PC-9 (cell line): ENCODE data around the gene SOSTDC1. TPM values are rescaled to one million over a fixed set of nuclear protein-coding genes. Genes with fewer than 3 reads are reported as not detected.
A peak's percentile ranks its signal among the peaks of the same experiment; 100 is the strongest.
"Not testable (repeated sequence)": the region's sequence is repeated elsewhere in the genome, so short reads cannot be mapped to it uniquely, and the experiment has no call there.

Experiments
- BruUV-seq: library from RNA; stranded (reverse); fragments of 400-500 nt; replicated peaks from 2 replicates; lab custom pipeline; 2021; lab: Mats Ljungman, UMichigan
- CTCF ChIA-PET: fragments of 300-600 bp; sonication (Branson Sonifier 250); formaldehyde crosslinking; loops from one replicate; lab custom pipeline; 2022; ENCODE audit warnings: antibody characterized with exemption; lab: Charles Lee
- POLR2A ChIA-PET: fragments of 300-600 bp; sonication (Branson Sonifier 250); formaldehyde crosslinking; loops from one replicate; lab custom pipeline; 2022; ENCODE audit warnings: antibody characterized with exemption; ENCODE audit not compliant: unreplicated experiment; lab: Charles Lee
- DNase-seq, 2 experiments: peaks; one replicate each; pipeline versions ENCODE4 v3.0.0 to v3.0.0-alpha.2; 2015 to 2022; ENCODE audit warnings: mixed read lengths in 1 of 2
- H2AFZ ChIP-seq: fragments of 200-600 bp; sonication (generic); 2 replicates; pipeline ENCODE4 v1.8.1; 2017; ENCODE audit warnings: antibody characterized with exemption
- H3F3A ChIP-seq: fragments of 200-600 bp; sonication (generic); 2 replicates; pipeline ENCODE4 v1.8.1; 2017; ENCODE audit warnings: antibody characterized with exemption, mild to moderate bottlenecking, low read depth; ENCODE audit not compliant: insufficient read depth
- H3K27ac ChIP-seq: fragments of 200-600 bp; sonication (generic); 2 replicates; pipeline ENCODE4 v1.6.1; 2016; ENCODE audit warnings: mixed run types
- H3K27me3 ChIP-seq: fragments of 200-600 bp; sonication (generic); 2 replicates; pipeline ENCODE4 v1.6.1; 2016; ENCODE audit warnings: low read depth, mixed run types; ENCODE audit not compliant: insufficient read depth
- H3K36me3 ChIP-seq: fragments of 200-600 bp; sonication (generic); 2 replicates; pipeline ENCODE4 v1.6.1; 2016; ENCODE audit warnings: low read depth, mixed run types
- H3K4me1 ChIP-seq: fragments of 200-600 bp; sonication (generic); replicated peaks from 2 replicates; pipeline ENCODE4 v1.6.1; 2016; ENCODE audit warnings: mixed run types; ENCODE audit not compliant: insufficient read depth
- H3K4me2 ChIP-seq: fragments of 200-600 bp; sonication (generic); 2 replicates; pipeline ENCODE4 v1.6.1; 2017; ENCODE audit warnings: mixed run types
- H3K4me3 ChIP-seq: fragments of 200-600 bp; sonication (generic); 2 replicates; pipeline ENCODE4 v1.6.1; 2016; ENCODE audit warnings: mixed run types
- H3K79me2 ChIP-seq: fragments of 200-600 bp; sonication (generic); 2 replicates; pipeline ENCODE4 v1.6.1; 2017; ENCODE audit warnings: low read depth, mixed run types
- H3K9me2 ChIP-seq: fragments of 200-600 bp; sonication (generic); 2 replicates; pipeline ENCODE4 v1.8.1; 2017; ENCODE audit warnings: mild to moderate bottlenecking; ENCODE audit not compliant: insufficient read depth
- H3K9me3 ChIP-seq: fragments of 200-600 bp; sonication (generic); 2 replicates; pipeline ENCODE4 v1.8.1; 2016; ENCODE audit warnings: low read depth; ENCODE audit not compliant: insufficient read depth
- H4K20me1 ChIP-seq: fragments of 200-600 bp; sonication (generic); 2 replicates; pipeline ENCODE4 v1.8.1; 2017; ENCODE audit not compliant: insufficient read depth
- EZH2 ChIP-seq: fragments of 200-600 bp; sonication (generic); IDR thresholded peaks from 2 replicates; pipeline ENCODE4 v1.8.0; 2017; ENCODE audit warnings: antibody characterized with exemption, low read depth
- intact Hi-C: fragments of 100-400 bp; cut with micrococcal nuclease; formaldehyde crosslinking; loops from one replicate; pipeline ENCODE4 v1.10.0; 2022; ENCODE audit not compliant: unreplicated experiment
- total RNA-seq: library from RNA; stranded (reverse); gene quantifications from 2 replicates; pipeline ENCODE4 v1.2.3, GENCODE V29; 2021
- TF ChIP-seq, protein P1 (sequence below): fragments of 200-600 bp; sonication (generic); conservative IDR thresholded peaks from 2 replicates; pipeline ENCODE4 v1.6.1; 2017; ENCODE audit warnings: mixed run types, antibody characterized with exemption, mild to moderate bottlenecking, moderate library complexity

Gene SOSTDC1
- total RNA-seq, 1 experiment from 2014 or later, result not detected

DNA sequence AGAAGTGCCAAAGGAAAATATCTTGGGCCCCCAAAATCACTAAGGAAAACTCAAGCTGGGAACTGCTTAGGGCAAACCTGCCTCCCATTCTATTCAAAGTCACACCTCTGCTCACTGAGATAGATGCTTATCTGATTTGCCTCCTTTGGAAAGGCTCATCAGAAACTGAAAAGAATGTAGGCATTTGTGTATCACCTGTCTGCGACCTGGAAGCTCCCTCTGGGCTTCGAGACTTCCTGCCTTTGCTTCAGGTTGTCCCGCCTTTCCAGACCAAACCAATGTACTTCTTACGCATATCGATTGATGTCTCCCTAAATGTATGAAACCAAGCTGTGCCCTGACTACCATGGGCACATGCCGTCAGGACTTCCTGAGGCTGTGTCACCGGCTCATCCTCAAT, 46.6 kb upstream of the SOSTDC1 start:
- H3K27ac ChIP-seq, result no peak overlapping the region
- no peak for DNase-seq
- H3K79me2 ChIP-seq, result no peaks in the 10 kb centered on the region
- H3F3A ChIP-seq, result no peaks in the 10 kb centered on the region
- H3K36me3 ChIP-seq, result no peaks in the 10 kb centered on the region
- BruUV-seq, result no TSS peak
- H2AFZ ChIP-seq, result no peak overlapping the region
- no peaks in the 10 kb centered on the region; the same call in 1 of the 2 replicates for H3K9me3 ChIP-seq
- H3K4me2 ChIP-seq, result no peak overlapping the region
- no peak overlapping the region for H3K4me3 ChIP-seq
- intact Hi-C loops, result no loop called here
- H3K9me2 ChIP-seq, result no peaks in the 10 kb centered on the region
- no peak for TF ChIP-seq EZH2
- TF ChIP-seq, protein P1, sequence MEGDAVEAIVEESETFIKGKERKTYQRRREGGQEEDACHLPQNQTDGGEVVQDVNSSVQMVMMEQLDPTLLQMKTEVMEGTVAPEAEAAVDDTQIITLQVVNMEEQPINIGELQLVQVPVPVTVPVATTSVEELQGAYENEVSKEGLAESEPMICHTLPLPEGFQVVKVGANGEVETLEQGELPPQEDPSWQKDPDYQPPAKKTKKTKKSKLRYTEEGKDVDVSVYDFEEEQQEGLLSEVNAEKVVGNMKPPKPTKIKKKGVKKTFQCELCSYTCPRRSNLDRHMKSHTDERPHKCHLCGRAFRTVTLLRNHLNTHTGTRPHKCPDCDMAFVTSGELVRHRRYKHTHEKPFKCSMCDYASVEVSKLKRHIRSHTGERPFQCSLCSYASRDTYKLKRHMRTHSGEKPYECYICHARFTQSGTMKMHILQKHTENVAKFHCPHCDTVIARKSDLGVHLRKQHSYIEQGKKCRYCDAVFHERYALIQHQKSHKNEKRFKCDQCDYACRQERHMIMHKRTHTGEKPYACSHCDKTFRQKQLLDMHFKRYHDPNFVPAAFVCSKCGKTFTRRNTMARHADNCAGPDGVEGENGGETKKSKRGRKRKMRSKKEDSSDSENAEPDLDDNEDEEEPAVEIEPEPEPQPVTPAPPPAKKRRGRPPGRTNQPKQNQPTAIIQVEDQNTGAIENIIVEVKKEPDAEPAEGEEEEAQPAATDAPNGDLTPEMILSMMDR, result no peak
- no peaks in the 10 kb centered on the region for H3K4me1 ChIP-seq
- H3K27me3 ChIP-seq, result no peaks in the 10 kb centered on the region
- CTCF ChIA-PET, result no interaction called here
- POLR2A ChIA-PET, result no interaction called here
- no peaks in the 10 kb centered on the region for H4K20me1 ChIP-seq

DNA sequence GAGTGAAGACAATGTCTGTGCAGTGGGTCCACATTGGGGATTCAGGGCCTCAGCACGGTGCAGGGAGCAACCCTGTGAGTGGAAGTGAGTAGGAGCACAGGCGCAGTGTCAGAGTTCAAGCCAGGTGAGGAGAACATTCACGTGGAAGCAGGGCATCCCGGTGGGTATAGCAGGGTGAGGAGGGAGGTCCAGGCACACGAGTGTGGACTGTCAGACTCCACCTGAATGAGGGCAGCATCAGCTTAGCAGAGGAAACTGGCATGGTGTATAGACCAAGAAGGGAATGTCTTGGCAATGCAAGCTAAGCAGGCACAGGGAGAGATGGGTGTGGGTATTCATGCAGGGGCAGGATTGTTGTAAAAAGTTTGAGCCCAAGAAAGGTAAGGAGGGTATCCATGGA, 45.8 kb upstream of the SOSTDC1 start:
- H3K27me3 ChIP-seq, result no peaks in the 10 kb centered on the region
- intact Hi-C loops, result no loop called here
- no peaks in the 10 kb centered on the region for H4K20me1 ChIP-seq
- H3K4me1 ChIP-seq, result no peaks in the 10 kb centered on the region
- BruUV-seq, result no TSS peak
- TF ChIP-seq EZH2, result no peak
- TF ChIP-seq, protein P1, result no peak
- DNase-seq, result no peak
- ChIA-PET POLR2A (no interaction called here), CTCF (no interaction called here)
- no peaks in the 10 kb centered on the region for H3K79me2 ChIP-seq
- H3K4me3 ChIP-seq, result no peak overlapping the region
- H3F3A ChIP-seq, result no peaks in the 10 kb centered on the region
- H3K27ac ChIP-seq, result no peak overlapping the region
- H3K9me2 ChIP-seq, result no peaks in the 10 kb centered on the region
- no peaks in the 10 kb centered on the region for H3K36me3 ChIP-seq
- H3K4me2 ChIP-seq, result no peak overlapping the region
- H3K9me3 ChIP-seq, result no peaks in the 10 kb centered on the region; the same call in 1 of the 2 replicates
- H2AFZ ChIP-seq, result peak overlapping the region; percentile 29; the same call in 1 of the 2 replicates

DNA sequence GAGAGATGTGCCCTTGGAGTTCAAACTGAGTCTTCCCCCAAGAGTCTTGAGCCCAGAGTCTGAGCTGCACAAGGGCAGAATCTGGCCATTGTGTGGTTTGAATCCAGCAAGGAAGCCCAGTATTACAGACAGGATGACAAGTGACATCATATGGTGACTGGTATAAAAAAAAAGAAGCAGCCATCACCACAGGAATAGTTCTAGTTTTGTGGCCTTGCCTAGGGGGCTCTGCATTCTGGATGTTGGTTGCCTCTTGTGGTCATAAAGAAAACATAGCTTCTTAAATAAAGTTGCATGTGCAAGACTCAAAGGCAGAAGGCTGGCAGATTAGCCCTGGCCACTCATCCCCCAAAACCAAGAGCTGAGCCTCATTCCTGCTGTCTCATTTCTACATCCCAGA, 44.3 kb upstream of the SOSTDC1 start:
- no peak for DNase-seq

DNA sequence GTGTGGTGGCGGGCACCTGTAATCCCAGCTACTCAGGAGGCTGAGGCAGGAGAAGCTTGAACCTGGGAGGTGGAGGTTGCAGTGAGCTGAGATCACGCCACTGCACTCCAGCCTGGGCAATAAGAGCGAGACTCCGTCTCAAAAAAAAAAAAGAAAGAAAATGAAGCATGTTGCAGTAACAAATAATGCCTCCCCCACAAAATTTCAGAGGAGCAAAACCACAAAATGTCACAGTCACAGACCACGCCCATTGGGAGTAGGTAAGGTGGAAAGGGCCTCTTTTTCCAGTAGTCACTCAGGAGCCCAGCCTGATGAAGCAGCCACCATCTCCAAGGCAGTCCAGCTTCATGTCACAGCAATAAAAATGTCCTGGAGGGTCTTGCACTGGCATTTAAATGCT, 40.9 kb upstream of the SOSTDC1 start:
- POLR2A ChIA-PET, H3K4me1 ChIP-seq, H3K79me2 ChIP-seq, H3K9me3 ChIP-seq, H4K20me1 ChIP-seq, H3K27me3 ChIP-seq, H2AFZ ChIP-seq, H3K4me2 ChIP-seq, DNase-seq, BruUV-seq, H3K9me2 ChIP-seq, H3K4me3 ChIP-seq, intact Hi-C loops, H3F3A ChIP-seq, H3K27ac ChIP-seq, H3K36me3 ChIP-seq: not testable (repeated sequence)
- CTCF ChIA-PET, result interaction anchor here (0.7 kb wide), 1 partner anchor 197 kb away, joined by 3 read pairs; no protein-coding TSS in a partner anchor

More for the DNA sequence above, 44.3 kb upstream of the SOSTDC1 start:
- Histone ChIP-seq H3K4me3 (no peak overlapping the region), H3K9me2 (no peaks in the 10 kb centered on the region), H3K27me3 (no peaks in the 10 kb centered on the region), H3K4me1 (no peaks in the 10 kb centered on the region), H3F3A (no peaks in the 10 kb centered on the region), H3K4me2 (no peak overlapping the region), H2AFZ (no peak overlapping the region), H3K36me3 (no peaks in the 10 kb centered on the region), H3K9me3 (no peaks in the 10 kb centered on the region; the same call in 1 of the 2 replicates), H3K27ac (no peak overlapping the region), H3K79me2 (no peaks in the 10 kb centered on the region), H4K20me1 (no peaks in the 10 kb centered on the region)
- BruUV-seq, result no TSS peak
- intact Hi-C loops, result no loop called here
- ChIA-PET CTCF (no interaction called here), POLR2A (interaction anchor here (0.6 kb wide), 1 partner anchor 59 kb away, joined by 6 read pairs; no protein-coding TSS in a partner anchor)
- TF ChIP-seq, protein P1, result no peak
- TF ChIP-seq EZH2, result no peak
